HepG2 (cell line): Measurements from ENCODE around the gene FGFR3. TPM values are rescaled to one million over a fixed set of nuclear protein-coding genes. Genes with fewer than 3 reads are reported as not detected.

Experiments
- AHR ChIP-seq: IDR thresholded peaks from 2 replicates; pipeline ENCODE4 v1.6.1; 2018; ENCODE audit warnings: missing genetic modification reagents, missing compliant biosample characterization
- ARHGAP35 ChIP-seq: sonication (generic); formaldehyde crosslinking; IDR thresholded peaks from 2 replicates; pipeline ENCODE4 v1.9.0; 2022; ENCODE audit warnings: mild to moderate bottlenecking, inconsistent platforms, moderate library complexity, missing genetic modification reagents, borderline replicate concordance
- ARNT2 ChIP-seq: sonication (generic); formaldehyde crosslinking; IDR thresholded peaks from 2 replicates; pipeline ENCODE4 v1.8.0; 2022; ENCODE audit warnings: mild to moderate bottlenecking, low read depth, missing genetic modification reagents, moderate library complexity
- CREM ChIP-seq, 2 experiments: sonication (generic) in 1 of 2; formaldehyde crosslinking in 1 of 2; IDR thresholded peaks; 2 replicates each; pipeline versions ENCODE4 v1.4.0 to v1.6.1; 2016 to 2020; ENCODE audit warnings: antibody characterized with exemption in 1 of 2, mild to moderate bottlenecking in 1 of 2, missing genetic modification reagents in 1 of 2
- KDM1A ChIP-seq: IDR thresholded peaks from 2 replicates; pipeline ENCODE4 v1.6.1; 2016; ENCODE audit warnings: missing compliant biosample characterization
- MAX ChIP-seq: IDR thresholded peaks from 2 replicates; pipeline ENCODE4 v1.6.1; 2012; ENCODE audit warnings: inconsistent platforms
- MZF1 ChIP-seq: sonication (generic); formaldehyde crosslinking; IDR thresholded peaks from 2 replicates; pipeline ENCODE4 v1.8.1; 2023; ENCODE audit warnings: mild to moderate bottlenecking, missing genetic modification reagents, borderline replicate concordance
- RXRA ChIP-seq: sonication (generic); formaldehyde crosslinking; IDR thresholded peaks from 2 replicates; pipeline ENCODE4 v1.5.1; 2020; ENCODE audit warnings: missing genetic modification reagents
- SMAD1 ChIP-seq: sonication (generic); formaldehyde crosslinking; IDR thresholded peaks from 2 replicates; pipeline ENCODE4 v1.4.0; 2020; ENCODE audit warnings: missing genetic modification reagents, low read depth, mild to moderate bottlenecking, borderline replicate concordance
- TMF1 ChIP-seq: sonication (generic); formaldehyde crosslinking; IDR thresholded peaks from 2 replicates; pipeline ENCODE4 v1.8.1; 2022; ENCODE audit warnings: low read depth, missing genetic modification reagents
- TP53 ChIP-seq: sonication (generic); formaldehyde crosslinking; conservative IDR thresholded peaks from 2 replicates; pipeline ENCODE4 v1.4.0; 2020; ENCODE audit warnings: missing genetic modification reagents
- ZBTB7A ChIP-seq: sonication (generic); formaldehyde crosslinking; IDR thresholded peaks from 2 replicates; pipeline ENCODE4 v1.8.0; 2022; ENCODE audit warnings: mild to moderate bottlenecking, missing genetic modification reagents
- ZFP90 ChIP-seq: sonication (generic); formaldehyde crosslinking; IDR thresholded peaks from 2 replicates; pipeline ENCODE4 v1.8.0; 2022; ENCODE audit warnings: missing genetic modification reagents, mild to moderate bottlenecking, inconsistent platforms, borderline replicate concordance
- ZKSCAN5 ChIP-seq: sonication (generic); formaldehyde crosslinking; IDR thresholded peaks from 2 replicates; pipeline ENCODE4 v1.5.1; 2020; ENCODE audit warnings: mild to moderate bottlenecking, missing genetic modification reagents
- ZNF124 ChIP-seq: sonication (generic); formaldehyde crosslinking; IDR thresholded peaks from 2 replicates; pipeline ENCODE4 v1.4.0; 2020; ENCODE audit warnings: missing genetic modification reagents
- ZNF331 ChIP-seq: sonication (generic); formaldehyde crosslinking; IDR thresholded peaks from 2 replicates; pipeline ENCODE4 v1.4.0; 2020; ENCODE audit warnings: missing genetic modification reagents
- ZNF335 ChIP-seq: sonication (generic); formaldehyde crosslinking; IDR thresholded peaks from 2 replicates; pipeline ENCODE4 v1.4.0; 2020; ENCODE audit warnings: missing genetic modification reagents
- ZNF512B ChIP-seq: sonication (generic); formaldehyde crosslinking; IDR thresholded peaks from 2 replicates; pipeline ENCODE4 v1.5.1; 2020; ENCODE audit warnings: missing genetic modification reagents, mild to moderate bottlenecking, borderline replicate concordance
- ZNF766 ChIP-seq: sonication (generic); formaldehyde crosslinking; IDR thresholded peaks from 2 replicates; pipeline ENCODE4 v1.5.0; 2020; ENCODE audit warnings: missing genetic modification reagents, borderline replicate concordance
- ZNF83 ChIP-seq: sonication (generic); formaldehyde crosslinking; IDR thresholded peaks from 2 replicates; pipeline ENCODE4 v1.4.0; 2020; ENCODE audit warnings: missing genetic modification reagents, mild to moderate bottlenecking, borderline replicate concordance
- polyA plus RNA-seq, 8 experiments: library from polyadenylated mRNA; depleted of rRNA in 3 of 8; stranded (reverse) in 7 of 8; unstranded in 1 of 8; fragments of >200 nt; fragmentation: Illumina TruSeq in 4 of 8; extraction: Trizol in 4 of 8; gene quantifications; 2 replicates each; pipeline versions ENCODE4 v1.2.1 to v1.2.3, GENCODE V29; 2011 to 2016; ENCODE audit warnings: low read depth in 4 of 8, missing spikeins in 1 of 8, mixed read lengths in 1 of 8; ENCODE audit not compliant: insufficient read depth in 1 of 8
- total RNA-seq, 5 experiments: library from RNA; depleted of rRNA; stranded (reverse); fragments of >200 nt; fragmentation: Illumina TruSeq; extraction: Trizol; gene quantifications; 2 replicates each; pipeline ENCODE4 v1.2.3, GENCODE V29; 2016; ENCODE audit warnings: low read depth in 1 of 5
- TF ChIP-seq, protein P1 (sequence below): sonication (generic); formaldehyde crosslinking; IDR thresholded peaks from 2 replicates; pipeline ENCODE4 v1.5.0; 2020; ENCODE audit warnings: missing genetic modification reagents

The FGFR3 gene
- total and polyA plus RNA-seq, 2 of the 13 experiments (the other 11 are each of a cell fraction or from before 2014, with no cell fraction given), result 103 to 109 TPM

- TF ChIP-seq ZNF512B (CRISPR knock-in tag) (no peak), SMAD1 (CRISPR knock-in tag) (no peak; the same call in 1 of the 2 replicates), MAX (no peak), ZNF331 (CRISPR knock-in tag) (peak; percentile 12; the same call in 1 of the 2 replicates), ZKSCAN5 (0 out of 2 replicates have a peak, but pooled peaks have one; percentile 59), ZFP90 (CRISPR knock-in tag) (0 out of 2 replicates have a peak, but pooled peaks have one; percentile 56), MZF1 (CRISPR knock-in tag) (peak; percentile 82; the same call in 1 of the 2 replicates), ZNF124 (CRISPR knock-in tag) (peak; percentile 22; the same call in 1 of the 2 replicates), TMF1 (CRISPR knock-in tag) (0 out of 2 replicates have a peak, but pooled peaks have one; percentile 21), ZBTB7A (CRISPR knock-in tag) (peak; percentile 46; the same call in 1 of the 2 replicates), RXRA (CRISPR knock-in tag) (peak; percentile 65), AHR (CRISPR knock-in tag) (peak; percentile 48; the same call in 1 of the 2 replicates), KDM1A (peak; percentile 23; the same call in 1 of the 2 replicates), ARNT2 (CRISPR knock-in tag) (0 out of 2 replicates have a peak, but pooled peaks have one; percentile 24), ZNF766 (CRISPR knock-in tag) (no peak), ARHGAP35 (CRISPR knock-in tag) (0 out of 2 replicates have a peak, but pooled peaks have one; percentile 22), ZNF83 (CRISPR knock-in tag) (no peak), CREM (IDR thresholded peaks at IDR 0.05) (no peak), CREM (CRISPR knock-in tag; IDR thresholded peaks at IDR 0.05) (no peak), TP53 (CRISPR knock-in tag) (no peak), ZNF335 (peak; percentile 70; the same call in 1 of the 2 replicates)
- TF ChIP-seq, protein P1, sequence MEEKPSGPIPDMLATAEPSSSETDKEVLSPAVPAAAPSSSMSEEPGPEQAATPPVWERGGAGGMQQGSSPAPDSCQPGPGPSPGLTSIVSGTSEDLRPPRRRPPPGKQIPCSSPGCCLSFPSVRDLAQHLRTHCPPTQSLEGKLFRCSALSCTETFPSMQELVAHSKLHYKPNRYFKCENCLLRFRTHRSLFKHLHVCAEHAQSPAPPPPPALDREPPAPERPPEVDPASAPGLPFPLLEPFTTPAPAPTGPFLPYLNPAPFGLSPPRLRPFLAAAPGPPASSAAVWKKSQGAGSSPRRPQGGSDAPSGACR (CRISPR knock-in tag), result no peak
Observed at GRCh38 chr4:1752284-1753041, 40.6 kb upstream of the FGFR3 start (continued).
